ENCODE measurements around the gene XAB2.

DNA sequence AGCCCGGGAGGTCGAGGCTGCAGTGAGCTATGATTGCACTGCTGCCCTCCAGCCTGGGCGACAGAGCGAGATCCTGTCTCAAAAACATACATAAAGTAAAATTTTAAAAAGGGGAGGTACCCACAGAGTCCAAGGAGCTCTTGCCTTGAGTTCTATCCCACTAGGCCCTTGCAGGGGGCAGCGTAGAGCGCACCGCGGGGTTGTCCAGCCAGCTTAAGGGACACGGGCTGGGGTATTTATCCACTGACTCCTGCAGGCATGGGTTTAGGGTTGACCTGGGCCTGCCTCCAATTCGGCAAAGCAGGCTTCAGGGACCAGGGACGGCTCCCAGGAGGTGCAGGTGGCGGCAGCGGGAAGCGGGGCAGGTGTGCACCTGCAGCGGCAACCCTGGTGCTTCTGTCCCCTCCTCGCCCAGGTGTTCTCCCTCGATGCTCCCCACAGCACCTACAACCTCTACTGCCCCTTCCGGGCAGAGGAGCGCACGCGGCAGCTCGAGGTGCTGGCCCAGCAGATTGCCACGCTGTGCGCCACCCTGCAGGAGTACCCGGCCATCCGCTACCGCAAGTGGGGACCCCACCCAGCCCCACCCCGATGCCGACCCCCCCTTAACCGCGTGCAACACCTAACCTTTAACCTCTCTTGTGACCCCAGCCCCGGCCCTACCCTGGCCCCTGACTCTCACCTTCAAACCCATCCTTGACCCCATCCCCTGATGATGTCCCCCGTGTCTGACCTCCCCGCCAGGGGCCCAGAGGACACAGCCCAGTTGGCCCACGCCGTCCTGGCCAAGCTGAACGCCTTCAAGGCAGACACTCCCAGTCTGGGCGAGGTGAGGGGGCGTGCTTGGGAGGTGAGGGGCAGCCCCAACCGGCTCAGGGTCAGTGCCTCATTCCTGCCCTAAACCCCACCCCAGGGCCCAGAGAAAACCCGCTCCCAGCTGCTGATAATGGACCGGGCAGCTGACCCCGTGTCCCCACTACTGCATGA is 12.2 kb upstream of the XAB2 start:
- TF ChIP-seq CTCF (IDR thresholded peaks at IDR 0.05) = no peak
- TF ChIP-seq POLR2A (IDR thresholded peaks at IDR 0.05) = no peak
- TF ChIP-seq POLR2AphosphoS5 (IDR thresholded peaks at IDR 0.05) = no peak

Measured in transverse colon (tissue), 4 donors.